Esophagus (tissue), 2 donors: ENCODE data around the gene CES4A. TPM values are rescaled to one million over a fixed set of nuclear protein-coding genes. Genes with fewer than 3 reads are reported as not detected.

Experiments
- H3K27ac ChIP-seq, 2 donors: one replicate each; pipeline ENCODE4 v1.5.1; 2013; ENCODE audit warnings: low read depth in 2 of 2, mild to moderate bottlenecking in 2 of 2, inconsistent platforms in 1 of 2, low read length in 1 of 2, moderate library complexity in 1 of 2
- H3K27me3 ChIP-seq, 2 donors: one replicate each; pipeline ENCODE4 v1.6.1; 2013; ENCODE audit warnings: low read length in 2 of 2, control low read depth in 1 of 2, mild to moderate bottlenecking in 1 of 2; ENCODE audit not compliant: insufficient read depth in 2 of 2, control insufficient read depth in 1 of 2
- H3K36me3 ChIP-seq, 2 donors: one replicate each; pipeline ENCODE4 v1.6.1; 2013; ENCODE audit warnings: low read length in 1 of 2; ENCODE audit not compliant: control insufficient read depth in 2 of 2, insufficient read depth in 2 of 2
- H3K4me1 ChIP-seq, 2 donors: one replicate each; pipeline ENCODE4 v1.6.1; 2013; ENCODE audit warnings: low read length in 1 of 2; ENCODE audit not compliant: control insufficient read depth in 2 of 2, insufficient read depth in 2 of 2
- H3K4me3 ChIP-seq, 2 donors: one replicate each; pipeline ENCODE4 v1.5.1; 2013; ENCODE audit warnings: low read length in 2 of 2, mild to moderate bottlenecking in 2 of 2, low read depth in 1 of 2, moderate library complexity in 1 of 2
- H3K9me3 ChIP-seq, 2 donors: one replicate each; pipeline ENCODE4 v1.6.1; 2013; ENCODE audit warnings: mild to moderate bottlenecking in 2 of 2, low read depth in 1 of 2, low read length in 1 of 2, moderate library complexity in 1 of 2; ENCODE audit not compliant: control insufficient read depth in 2 of 2, insufficient read depth in 1 of 2
- WGBS, 2 donors: extraction: QIAGEN DNeasy Blood & Tissue Kit; methylation state at CpG; one replicate each; pipeline ENCODE4 v1.1.7; 2013; 5-methylcytosine and 5-hydroxymethylcytosine counted together
- polyA plus RNA-seq, 2 donors: library from polyadenylated mRNA; stranded (reverse); fragments of 200-250 nt; gene quantifications; one replicate each; pipeline ENCODE4 v1.2.3, GENCODE V29; 2013
- donor health status: healthy with polysubstance abuse.
- donor health status: Bipolar disorder and iron deficiency.

CES4A gene
- polyA plus RNA-seq, 2 donors, result 10.1 to 17.5 TPM

- WGBS, 2 donors, result 65 to 72% methylated on average over 5 of the region's 5 CpGs
- H3K27ac ChIP-seq, result no peak overlapping the region
- no peak overlapping the region for H3K4me3 ChIP-seq
- no peaks in the 10 kb centered on the region for H3K27me3 ChIP-seq
- H3K4me1 ChIP-seq, result peaks cover 9 to 10% of the 10 kb centered on the region in 2 donors
- H3K9me3 ChIP-seq, result no peaks in the 10 kb centered on the region
- H3K36me3 ChIP-seq, result no peaks in the 10 kb centered on the region
Measured at GRCh38 chr16:67016681-67017420, 28.5 kb downstream of the CES4A start.

- Histone ChIP-seq H3K9me3 (no peaks in the 10 kb centered on the region), H3K4me1 (peaks cover 9 to 10% of the 10 kb centered on the region in 2 donors), H3K4me3 (no peak overlapping the region), H3K27ac (no peak overlapping the region), H3K27me3 (no peaks in the 10 kb centered on the region), H3K36me3 (no peaks in the 10 kb centered on the region)
- WGBS, 2 donors, result 81 to 90% methylated on average over 4 of the region's 4 CpGs
Measured at GRCh38 chr16:67017421-67017750, 29.0 kb downstream of the CES4A start.

GRCh38 chr16:67017810-67018488 lies 29.6 kb downstream of the CES4A start:
- Histone ChIP-seq H3K36me3 (no peaks in the 10 kb centered on the region), H3K27me3 (no peaks in the 10 kb centered on the region), H3K4me3 (no peak overlapping the region), H3K9me3 (no peaks in the 10 kb centered on the region), H3K4me1 (peaks cover 9 to 10% of the 10 kb centered on the region in 2 donors), H3K27ac (no peak overlapping the region)
- WGBS, 2 donors, result 25 to 31% methylated on average over 6 of the region's 6 CpGs

- H3K9me3 ChIP-seq, result no peaks in the 10 kb centered on the region
- H3K27me3 ChIP-seq, result no peaks in the 10 kb centered on the region
- peaks cover 3 to 4% of the 10 kb centered on the region in 2 donors for H3K4me1 ChIP-seq
- 82 to 84% methylated on average over 8 of the region's 8 CpGs for WGBS, 2 donors
- H3K27ac ChIP-seq, result no peak overlapping the region
- H3K36me3 ChIP-seq, result no peaks in the 10 kb centered on the region
- no peak overlapping the region for H3K4me3 ChIP-seq
Measured at GRCh38 chr16:67019171-67019570, 30.8 kb downstream of the CES4A start.

- H3K27ac ChIP-seq, result no peak overlapping the region
- WGBS, 2 donors, result 83 to 85% methylated on average over 3 of the region's 3 CpGs
- H3K4me1 ChIP-seq, result no peaks in the 10 kb centered on the region
Measured at GRCh38 chr16:67021321-67021720, 32.9 kb downstream of the CES4A start.

GRCh38 chr16:67022531-67023214 lies 34.3 kb downstream of the CES4A start:
- 58 to 72% methylated on average over 4 of the region's 4 CpGs for WGBS, 2 donors
- no peaks in the 10 kb centered on the region for H3K9me3 ChIP-seq
- no peak overlapping the region for H3K27ac ChIP-seq
- no peaks in the 10 kb centered on the region for H3K27me3 ChIP-seq
- no peaks in the 10 kb centered on the region for H3K4me1 ChIP-seq
- no peaks in the 10 kb centered on the region for H3K36me3 ChIP-seq
- no peak overlapping the region for H3K4me3 ChIP-seq

More at GRCh38 chr16:67021321-67021720, 32.9 kb downstream of the CES4A start:
- Histone ChIP-seq H3K36me3 (no peaks in the 10 kb centered on the region), H3K4me3 (no peak overlapping the region), H3K27me3 (no peaks in the 10 kb centered on the region), H3K9me3 (no peaks in the 10 kb centered on the region)

GRCh38 chr16:67023689-67024088 lies 35.3 kb downstream of the CES4A start:
- 88 to 94% methylated on average over 1 of the region's 1 CpG for WGBS, 2 donors
- no peak overlapping the region for H3K27ac ChIP-seq
- H3K4me3 ChIP-seq, result no peak overlapping the region
- H3K4me1 ChIP-seq, result peaks cover 0 to under 1% of the 10 kb centered on the region in 2 donors
- no peaks in the 10 kb centered on the region for H3K36me3 ChIP-seq
- no peaks in the 10 kb centered on the region for H3K9me3 ChIP-seq
- H3K27me3 ChIP-seq, result no peaks in the 10 kb centered on the region

- no peak overlapping the region for H3K4me3 ChIP-seq
- H3K36me3 ChIP-seq, result no peaks in the 10 kb centered on the region
- peaks cover 0 to 2% of the 10 kb centered on the region in 2 donors for H3K4me1 ChIP-seq
- H3K27ac ChIP-seq, result no peak overlapping the region
- H3K27me3 ChIP-seq, result no peaks in the 10 kb centered on the region
- WGBS, 2 donors, result 60 to 70% methylated on average over 4 of the region's 4 CpGs
- H3K9me3 ChIP-seq, result no peaks in the 10 kb centered on the region
Measured at GRCh38 chr16:67024384-67025209, 36.2 kb downstream of the CES4A start.

- Histone ChIP-seq H3K9me3 (no peaks in the 10 kb centered on the region), H3K27me3 (no peaks in the 10 kb centered on the region), H3K27ac (no peak overlapping the region), H3K4me3 (no peak overlapping the region), H3K36me3 (no peaks in the 10 kb centered on the region), H3K4me1 (peaks cover 0 to 2% of the 10 kb centered on the region in 2 donors)
Measured at GRCh38 chr16:67025210-67025550, 36.8 kb downstream of the CES4A start.
